HG03095 (cell line): ENCODE data around the gene ZMYND11.
"Not testable (repeated sequence)": the region's sequence is repeated elsewhere in the genome, so short reads cannot be mapped to it uniquely, and the experiment has no call there.

Experiments used
- ATAC-seq: cut with Tn5 transposase; IDR thresholded peaks from one replicate; pipeline ENCODE4 v1.9.1; 2021; ENCODE audit warnings: moderate library complexity; ENCODE audit not compliant: unreplicated experiment

Gene ZMYND11

GRCh38 chr10:132946-133898, 2.0 kb upstream of the ZMYND11 start:
- ATAC-seq: no peak

DNA sequence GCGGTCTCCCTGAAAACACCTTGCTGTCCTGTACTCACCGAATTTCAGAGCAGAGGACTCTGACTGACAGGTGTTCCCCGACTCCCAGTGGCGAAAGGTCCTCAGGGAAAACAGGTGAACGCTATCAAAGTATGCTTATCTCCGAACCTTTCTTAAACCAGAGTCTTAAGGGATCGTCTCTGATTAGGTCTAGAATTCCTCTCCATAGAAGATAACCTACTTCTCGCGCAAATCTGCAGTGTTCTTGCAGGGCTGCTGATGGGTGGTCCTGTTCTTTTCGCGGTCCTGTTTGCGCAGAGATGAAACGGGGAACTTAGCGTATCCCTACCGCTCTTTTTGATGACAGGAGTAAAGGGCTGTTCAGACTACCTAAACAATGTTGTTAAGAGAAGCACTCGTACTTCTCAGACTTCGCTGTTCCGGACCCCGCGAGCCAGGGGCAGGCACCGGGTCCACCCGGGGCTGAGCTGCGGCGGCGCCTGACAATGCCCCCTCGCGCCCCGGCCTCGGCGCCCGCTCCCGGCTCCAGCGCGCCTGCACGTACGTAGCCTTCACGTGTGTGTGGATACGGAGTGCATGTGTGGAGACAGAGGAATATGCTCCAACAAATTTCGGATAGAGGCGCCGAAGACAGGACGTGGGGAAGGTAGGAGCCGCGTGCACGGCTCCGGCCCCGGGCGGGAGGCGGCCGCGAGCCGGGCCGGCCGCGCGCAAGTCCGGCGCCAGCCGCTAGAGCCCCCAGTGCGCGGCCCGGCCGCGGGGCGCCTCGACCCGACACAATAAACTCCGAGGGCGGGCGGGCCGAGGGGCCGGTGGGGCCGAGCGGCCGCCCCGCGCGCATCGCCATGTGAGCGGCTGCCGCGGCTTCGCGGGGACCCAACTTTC, 766 bp upstream of the ZMYND11 start:
- peak; percentile 38 for ATAC-seq

- ATAC-seq: peak; percentile 29
These were observed 578 bp downstream of the ZMYND11 start for GRCh38 chr10:135601-136464.

- no peak for ATAC-seq
These were observed 1.2 kb downstream of the ZMYND11 start for GRCh38 chr10:136465-136762.

DNA sequence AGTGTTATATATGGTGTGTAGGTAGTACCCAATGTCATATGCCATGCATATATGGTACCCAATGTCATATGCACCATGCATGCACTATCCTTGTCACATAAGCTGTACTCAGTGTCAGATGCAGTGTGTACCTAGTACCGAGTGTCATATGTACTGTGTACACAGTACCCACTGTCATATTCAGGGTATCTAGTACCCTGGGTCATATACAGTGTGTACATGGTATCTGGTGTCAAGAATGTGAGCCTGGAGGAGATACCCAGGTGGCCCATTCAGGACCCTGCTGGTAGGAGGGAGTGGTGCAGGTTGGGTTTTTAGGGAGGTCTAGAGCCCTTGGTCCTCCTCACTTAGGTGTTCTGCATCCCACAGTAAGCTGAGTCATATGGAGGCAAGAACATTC, 1.8 kb downstream of the ZMYND11 start:
- ATAC-seq: no peak

DNA sequence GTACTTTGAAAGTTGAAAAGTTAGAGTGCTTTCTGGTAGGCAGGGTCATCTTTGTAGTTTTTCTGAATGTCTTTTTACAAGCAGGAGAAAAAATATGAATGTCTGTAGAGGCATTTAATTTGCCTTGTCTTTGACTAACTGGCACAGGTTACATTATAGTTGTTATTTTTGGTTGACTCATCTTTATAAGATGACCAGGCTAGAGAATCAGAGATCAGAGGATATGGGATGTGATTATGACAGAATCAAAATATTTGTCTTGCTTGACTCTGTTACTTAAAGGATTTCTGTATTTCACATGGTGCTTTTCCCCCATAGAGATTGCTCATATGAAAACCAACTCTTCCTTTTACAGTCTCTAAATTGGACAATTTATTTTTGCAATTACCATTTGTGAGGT, 2.4 kb downstream of the ZMYND11 start:
- no peak for ATAC-seq

- ATAC-seq: no peak
These were observed 7.1 kb downstream of the ZMYND11 start for GRCh38 chr10:142371-142770.

DNA sequence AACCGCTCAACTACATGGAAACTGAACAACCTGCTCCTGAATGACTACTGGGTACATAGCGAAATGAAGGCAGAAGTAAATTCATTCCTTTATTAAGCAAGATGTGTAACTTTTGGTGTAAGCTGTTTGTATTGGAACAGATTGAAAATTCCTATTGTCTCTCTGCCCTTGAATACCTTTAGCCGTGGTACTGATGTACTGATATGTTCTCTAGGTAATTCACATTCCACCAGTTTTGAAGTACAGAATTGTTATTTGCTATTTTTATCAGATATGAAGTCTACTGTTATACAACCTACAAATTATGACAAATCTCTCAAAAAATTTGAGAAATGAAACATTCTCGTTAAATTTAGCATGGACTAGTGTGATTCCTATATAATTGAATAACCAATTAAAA, 17.7 kb downstream of the ZMYND11 start:
- no peak for ATAC-seq

GRCh38 chr10:154348-154747, 19.1 kb downstream of the ZMYND11 start:
- ATAC-seq: no peak

GRCh38 chr10:167383-167782, 32.1 kb downstream of the ZMYND11 start:
- ATAC-seq: no peak

DNA sequence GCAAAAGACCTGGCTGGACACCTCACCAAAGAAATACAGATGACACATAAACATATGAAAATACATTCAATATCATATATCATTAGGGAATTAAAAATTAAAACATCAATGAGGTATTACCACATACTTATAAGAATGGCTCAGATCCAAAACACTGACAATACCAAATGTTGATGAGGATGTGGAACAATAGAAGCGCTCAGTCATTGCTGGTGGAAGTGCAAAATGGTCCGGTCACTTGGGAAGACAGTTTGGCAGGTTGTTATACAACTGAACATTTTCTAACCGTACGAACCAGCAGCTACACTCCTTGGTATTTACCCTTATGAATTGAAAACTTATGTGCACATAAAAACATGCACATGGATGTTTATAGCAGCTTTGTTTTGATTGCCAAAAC, 38.5 kb downstream of the ZMYND11 start:
- ATAC-seq: no peak

DNA sequence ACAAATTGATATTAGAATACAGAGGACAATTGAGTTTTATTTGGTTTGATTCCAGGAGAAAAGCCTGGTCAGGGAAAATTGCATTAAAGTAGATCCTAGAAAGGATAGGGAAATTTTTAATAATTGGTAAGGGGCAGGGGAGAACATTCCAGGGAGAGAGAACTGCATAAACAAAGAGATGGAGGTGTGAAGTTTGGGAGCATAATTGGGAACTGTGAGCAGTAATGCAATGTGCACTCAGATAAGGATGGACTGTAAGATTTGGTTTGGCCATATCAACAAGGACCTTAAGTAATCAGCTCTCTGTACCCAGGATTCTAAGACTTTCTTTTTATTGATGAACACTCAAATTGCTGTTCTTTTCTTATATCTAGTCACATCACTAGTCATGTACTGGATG, 41.4 kb downstream of the ZMYND11 start:
- ATAC-seq: no peak

GRCh38 chr10:178208-178607, 43.0 kb downstream of the ZMYND11 start:
- no peak for ATAC-seq

DNA sequence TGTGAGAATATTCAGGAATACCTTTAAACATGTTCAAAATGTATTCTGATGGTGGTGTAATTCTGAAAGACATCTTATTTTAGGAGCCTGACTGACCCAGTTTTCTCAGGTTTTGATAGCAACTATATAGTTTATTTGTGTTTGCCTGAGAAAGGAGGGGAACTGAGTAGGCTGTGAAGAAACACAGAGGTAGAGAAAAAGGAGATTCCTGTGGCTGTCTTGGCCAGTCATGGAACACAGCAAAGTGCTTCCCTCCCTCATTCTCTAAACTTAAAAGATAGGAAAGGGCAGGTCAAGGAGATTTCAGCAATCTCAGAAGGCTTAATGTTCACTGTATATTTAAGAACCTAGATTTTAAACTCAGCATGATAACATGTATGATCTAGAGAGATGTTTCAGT, 43.5 kb downstream of the ZMYND11 start:
- no peak for ATAC-seq

DNA sequence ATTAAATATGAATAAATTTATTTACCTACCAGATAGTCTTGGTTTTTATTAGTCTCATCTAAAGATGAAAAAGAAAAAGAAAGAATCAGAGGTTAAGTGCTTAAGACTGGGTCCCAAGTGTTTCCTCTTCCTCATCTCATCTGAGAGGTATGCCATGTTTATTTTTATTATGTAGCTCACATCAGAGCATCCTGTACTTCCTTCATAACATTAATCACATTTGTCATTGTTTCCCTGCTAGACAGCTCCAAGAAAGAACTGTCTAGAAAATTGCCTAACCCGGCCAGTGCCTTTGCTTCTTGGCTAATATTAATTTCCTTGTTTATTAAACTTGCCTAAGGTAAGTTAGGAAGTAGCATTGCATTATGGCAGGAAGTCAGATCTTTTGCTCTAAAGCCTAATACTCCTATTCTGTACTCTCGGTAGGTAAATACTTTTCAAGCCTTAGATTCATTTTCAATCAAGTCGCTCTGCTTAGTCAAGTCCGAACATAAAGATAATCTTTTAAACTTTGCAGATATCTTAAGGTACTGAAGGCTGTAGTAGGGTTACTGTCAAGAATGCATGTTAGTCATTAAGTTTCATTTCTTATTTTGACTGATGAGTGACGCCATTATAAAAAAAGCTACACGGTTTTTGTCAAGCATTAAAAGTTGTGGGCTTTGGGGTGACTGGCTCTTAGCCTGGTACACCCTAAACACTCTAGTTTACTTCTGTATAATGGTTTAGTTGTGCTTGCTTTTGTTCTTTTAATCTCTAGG, 47.4 kb downstream of the ZMYND11 start:
- ATAC-seq: no peak

DNA sequence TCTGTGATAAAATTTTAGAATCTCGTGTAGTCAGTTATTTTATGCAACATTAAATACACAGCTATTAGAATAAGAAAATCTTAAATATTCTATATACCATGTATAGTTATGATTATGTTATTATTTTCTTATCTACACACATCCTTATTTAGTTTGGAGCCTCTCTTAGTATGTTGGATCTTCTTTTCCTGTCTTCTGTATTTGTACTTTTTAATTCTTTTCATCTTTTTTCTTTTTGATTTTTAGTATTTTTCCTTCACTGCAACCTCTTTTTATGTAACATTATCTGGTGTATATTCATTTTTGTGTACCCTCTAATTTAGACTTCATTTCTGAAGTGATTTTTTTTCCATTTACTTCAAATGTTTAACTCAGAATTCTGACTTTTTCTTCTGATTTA, 48.9 kb downstream of the ZMYND11 start:
- ATAC-seq: no peak

DNA sequence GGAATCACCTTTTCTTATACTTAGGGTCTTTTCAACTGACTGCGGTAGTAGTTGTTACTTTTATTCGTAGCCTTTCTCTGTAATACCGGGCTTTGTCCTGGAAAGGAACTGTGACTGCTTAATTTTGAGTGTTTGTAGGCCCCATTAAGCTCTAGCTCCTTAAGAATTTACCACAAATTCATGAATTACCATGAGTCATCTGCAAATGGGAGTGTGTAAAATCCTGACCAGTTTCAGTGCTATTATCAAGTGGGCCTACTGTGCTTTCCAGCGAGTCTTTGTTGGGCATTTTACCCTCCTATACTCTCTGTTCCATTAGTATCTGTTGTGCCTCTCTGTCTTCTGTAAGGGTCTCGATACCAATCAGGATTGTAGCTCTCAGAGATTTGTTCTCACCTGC, 49.7 kb downstream of the ZMYND11 start:
- ATAC-seq: no peak

DNA sequence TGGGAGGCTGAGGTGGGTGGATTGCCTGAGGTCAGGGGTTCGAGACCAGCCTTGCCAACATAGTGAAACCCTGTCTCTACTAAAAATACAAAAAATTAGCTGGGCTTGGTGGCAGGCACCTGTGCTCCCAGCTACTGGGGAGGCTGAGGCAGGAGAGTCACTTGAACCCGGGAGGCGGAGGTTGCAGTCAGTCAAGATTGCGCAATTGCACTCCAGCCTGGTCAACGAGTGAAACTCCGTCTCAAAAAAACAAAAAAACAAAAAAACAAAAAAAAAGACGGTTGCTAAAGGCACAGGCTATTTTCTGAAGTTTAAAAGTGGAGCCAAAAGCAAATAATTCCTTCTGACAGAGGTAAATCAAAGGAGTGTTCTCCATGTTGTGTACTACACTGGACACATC, 50.3 kb downstream of the ZMYND11 start:
- not testable (repeated sequence) for ATAC-seq

DNA sequence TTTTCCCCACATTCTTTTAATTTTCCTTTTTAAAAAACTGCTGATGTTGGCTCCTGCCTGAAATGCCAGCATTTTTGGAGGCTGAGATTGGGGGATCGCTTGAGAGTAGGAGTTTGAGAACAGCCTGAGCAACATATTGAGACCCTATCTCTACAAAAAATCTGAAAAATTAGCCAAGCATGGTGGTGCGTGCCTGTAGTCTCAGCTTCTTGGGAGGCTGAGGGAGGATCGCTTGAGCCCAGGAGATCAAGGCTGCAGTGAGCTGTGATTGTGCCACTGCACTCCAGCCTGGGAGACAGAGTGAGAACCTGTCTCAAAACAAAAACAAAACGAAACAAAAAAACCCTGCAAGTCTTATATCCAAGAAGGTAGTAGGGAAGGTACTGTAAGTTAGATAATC, 51.7 kb downstream of the ZMYND11 start:
- no peak for ATAC-seq

DNA sequence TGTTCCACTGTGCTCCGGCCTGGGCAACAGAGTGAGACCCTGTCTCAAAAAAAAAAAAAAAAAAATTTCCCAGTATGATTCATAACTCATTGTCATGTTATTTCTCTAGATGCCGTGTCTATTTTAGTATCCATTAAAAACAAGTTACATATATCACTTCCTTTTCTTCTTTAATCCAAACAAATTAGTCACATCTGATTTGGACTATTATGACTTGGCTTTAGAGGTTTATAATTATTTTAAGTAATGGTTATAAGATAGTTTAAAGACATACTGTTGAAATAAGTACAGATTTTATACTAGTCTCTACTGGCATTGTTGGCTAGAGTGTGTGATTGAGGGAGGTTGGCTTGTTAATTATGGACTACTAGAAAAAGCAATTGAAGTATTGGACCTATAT, 53.3 kb downstream of the ZMYND11 start:
- ATAC-seq: no peak
